Esophagus muscularis mucosa (tissue), 4 donors: ENCODE measurements around the gene ZFAND5. TPM values are rescaled to one million over a fixed set of nuclear protein-coding genes. Genes with fewer than 3 reads are reported as not detected.

Experiments
- DNase-seq: peaks from one replicate; pipeline ENCODE4 v3.0.0-alpha.2; 2017; ENCODE audit errors: extremely low spot score
- H3K27ac ChIP-seq, 4 donors: fragments of 200-600 bp; sonication (generic); replicated peaks in 1 of 4; 1 replicate in 3 of 4; 2 replicates in 1 of 4; pipeline ENCODE4 v1.5.1; 2016 to 2019; ENCODE audit warnings: mild to moderate bottlenecking in 1 of 4
- H3K27me3 ChIP-seq, 4 donors: fragments of 200-600 bp; sonication (generic); one replicate each; pipeline versions ENCODE4 v1.5.1 to v1.6.0; 2016 to 2019
- H3K36me3 ChIP-seq, 4 donors: fragments of 200-600 bp; sonication (generic); one replicate each; pipeline ENCODE4 v1.5.1; 2016 to 2019
- H3K4me1 ChIP-seq, 4 donors: fragments of 200-600 bp; sonication (generic); one replicate each; pipeline ENCODE4 v1.5.1; 2016 to 2019
- H3K4me3 ChIP-seq, 4 donors: fragments of 200-600 bp; sonication (generic); 1 replicate in 2 of 4; 2 replicates in 2 of 4; pipeline ENCODE4 v1.5.1; 2016 to 2019; ENCODE audit warnings: mild to moderate bottlenecking in 4 of 4, moderate library complexity in 1 of 4
- H3K9me3 ChIP-seq, 4 donors: fragments of 200-600 bp; sonication (generic); 1 replicate in 3 of 4; 2 replicates in 1 of 4; pipeline ENCODE4 v1.5.1; 2016 to 2019
- CTCF ChIP-seq, 3 experiments: fragments of 200-600 bp in 2 of 3; fragments of 450-650 bp in 1 of 3; sonication (generic) in 2 of 3; IDR thresholded peaks; one replicate each; pipeline ENCODE4 v1.5.1; 2017 to 2019; ENCODE audit warnings: antibody characterized with exemption in 3 of 3, mild to moderate bottlenecking in 2 of 3, moderate library complexity in 1 of 3
- EP300 ChIP-seq: sonication (generic); formaldehyde crosslinking; IDR thresholded peaks from one replicate; pipeline ENCODE4 v1.6.1; 2017; ENCODE audit warnings: antibody characterized with exemption
- POLR2A ChIP-seq: fragments of 450-650 bp; IDR thresholded peaks from one replicate; pipeline ENCODE4 v1.6.1; 2017; ENCODE audit warnings: antibody characterized with exemption, moderate library complexity, mild to moderate bottlenecking, low read depth
- POLR2AphosphoS5 ChIP-seq, 2 donors: sonication (generic); formaldehyde crosslinking; IDR thresholded peaks; one replicate each; pipeline ENCODE4 v1.6.1; 2017; ENCODE audit warnings: antibody characterized with exemption in 2 of 2
- WGBS: methylation state at CpG from one replicate; pipeline ENCODE4 v1.1.5; 2018; 5-methylcytosine and 5-hydroxymethylcytosine counted together
- intact Hi-C: fragments of 100-400 bp; cut with DNase I; formaldehyde crosslinking; loops from one replicate; pipeline ENCODE4 v1.15.1; 2023
- total RNA-seq, 4 donors: library from RNA; depleted of rRNA; stranded (reverse); fragments of >200 nt; gene quantifications; one replicate each; pipeline versions ENCODE4 v1.1.0 to v1.2.1, GENCODE V29; 2016

Gene ZFAND5
- total RNA-seq, 4 donors from 2014 or later = 176 to 303 (median 225) TPM

GRCh38 chr9:72334658-72335337 lies 30.2 kb downstream of the ZFAND5 start:
- no peak for DNase-seq
- Histone ChIP-seq H3K27ac (no peak overlapping the region), H3K4me1 (no peaks in the 10 kb centered on the region), H3K36me3 (peaks cover 0 to 3% (median 0%) of the 10 kb centered on the region in 4 donors), H3K4me3 (no peak overlapping the region), H3K27me3 (no peaks in the 10 kb centered on the region), H3K9me3 (no peaks in the 10 kb centered on the region)
- intact Hi-C loops = no loop called here
- WGBS = 92% methylated on average over 6 of the region's 6 CpGs
- TF ChIP-seq EP300 = no peak
- TF ChIP-seq POLR2AphosphoS5 (IDR thresholded peaks at IDR 0.05) = no peak
- no peak for TF ChIP-seq CTCF (IDR thresholded peaks at IDR 0.05)
- no peak for TF ChIP-seq POLR2A

GRCh38 chr9:72333709-72334108 lies 31.3 kb downstream of the ZFAND5 start:
- Histone ChIP-seq H3K27ac (no peak overlapping the region), H3K4me3 (no peak overlapping the region), H3K9me3 (no peaks in the 10 kb centered on the region), H3K27me3 (no peaks in the 10 kb centered on the region), H3K36me3 (peaks cover 0 to 3% (median 0%) of the 10 kb centered on the region in 4 donors), H3K4me1 (no peaks in the 10 kb centered on the region)
- DNase-seq = no peak
- no peak for TF ChIP-seq EP300
- TF ChIP-seq CTCF (IDR thresholded peaks at IDR 0.05) = no peak
- TF ChIP-seq POLR2AphosphoS5 (IDR thresholded peaks at IDR 0.05) = no peak
- TF ChIP-seq POLR2A = no peak
- 85% methylated on average over 3 of the region's 3 CpGs for WGBS
- intact Hi-C loops = no loop called here

- Histone ChIP-seq H3K9me3 (no peaks in the 10 kb centered on the region), H3K27ac (no peak overlapping the region), H3K4me1 (no peaks in the 10 kb centered on the region), H3K4me3 (no peak overlapping the region), H3K36me3 (peaks cover 0 to 3% (median 0%) of the 10 kb centered on the region in 4 donors), H3K27me3 (no peaks in the 10 kb centered on the region)
- intact Hi-C loops = no loop called here
- TF ChIP-seq EP300 (no peak), POLR2AphosphoS5 (IDR thresholded peaks at IDR 0.05) (no peak), CTCF (IDR thresholded peaks at IDR 0.05) (no peak), POLR2A (no peak)
- WGBS = 77% methylated on average over 3 of the region's 3 CpGs
- DNase-seq = no peak
These were observed 31.8 kb downstream of the ZFAND5 start for GRCh38 chr9:72333197-72333596.

GRCh38 chr9:72332351-72332750 lies 32.7 kb downstream of the ZFAND5 start:
- no peak for DNase-seq
- no peaks in the 10 kb centered on the region for H3K4me1 ChIP-seq
- H3K4me3 ChIP-seq = no peak overlapping the region
- H3K27me3 ChIP-seq = no peaks in the 10 kb centered on the region
- H3K9me3 ChIP-seq = no peaks in the 10 kb centered on the region
- 67% methylated on average over 4 of the region's 4 CpGs for WGBS
- intact Hi-C loops = no loop called here
- TF ChIP-seq CTCF (IDR thresholded peaks at IDR 0.05) (no peak), EP300 (no peak), POLR2A (no peak), POLR2AphosphoS5 (IDR thresholded peaks at IDR 0.05) (no peak)
- H3K36me3 ChIP-seq = peaks cover 0 to 3% (median 0%) of the 10 kb centered on the region in 4 donors
- no peak overlapping the region for H3K27ac ChIP-seq

- H3K27ac ChIP-seq = no peak overlapping the region
- H3K4me3 ChIP-seq = no peak overlapping the region
- no peaks in the 10 kb centered on the region for H3K27me3 ChIP-seq
- intact Hi-C loops = no loop called here
- H3K36me3 ChIP-seq = no peaks in the 10 kb centered on the region
- peaks cover 0 to 5% (median 2%) of the 10 kb centered on the region in 4 donors for H3K4me1 ChIP-seq
- no peaks in the 10 kb centered on the region for H3K9me3 ChIP-seq
- WGBS = 92% methylated on average over 10 of the region's 10 CpGs
- TF ChIP-seq POLR2A (no peak), CTCF (IDR thresholded peaks at IDR 0.05) (no peak), EP300 (no peak), POLR2AphosphoS5 (IDR thresholded peaks at IDR 0.05) (no peak)
- DNase-seq = no peak
These were observed 37.4 kb downstream of the ZFAND5 start for GRCh38 chr9:72327631-72328030.
